AG08395 (cell line): ENCODE data around the gene IGF2BP2.
A peak's percentile ranks its signal among the peaks of the same experiment; 100 is the strongest.

Experiments
- DNase-seq: peaks from one replicate; pipeline ENCODE4 v3.0.0; 2012; ENCODE audit warnings: mixed read lengths, low spot score

The IGF2BP2 gene

GRCh38 chr3:185764163-185764979 is 60.5 kb downstream of the IGF2BP2 start:
- DNase-seq = peak; percentile 25

- DNase-seq = no peak
Measured at GRCh38 chr3:185763347-185764005, 61.4 kb downstream of the IGF2BP2 start.

GRCh38 chr3:185760550-185760949 is 64.3 kb downstream of the IGF2BP2 start:
- peak; percentile 40 for DNase-seq

GRCh38 chr3:185760088-185760487 is 64.8 kb downstream of the IGF2BP2 start:
- DNase-seq = peak; percentile 17

GRCh38 chr3:185759512-185759911 is 65.3 kb downstream of the IGF2BP2 start:
- no peak for DNase-seq

GRCh38 chr3:185758912-185759311 is 65.9 kb downstream of the IGF2BP2 start:
- DNase-seq = no peak

GRCh38 chr3:185757176-185757575 is 67.7 kb downstream of the IGF2BP2 start:
- peak; percentile 25 for DNase-seq

- no peak for DNase-seq
Measured at GRCh38 chr3:185756477-185756876, 68.4 kb downstream of the IGF2BP2 start.

- DNase-seq = no peak
Measured at GRCh38 chr3:185754920-185755319, 69.9 kb downstream of the IGF2BP2 start.

GRCh38 chr3:185753354-185753753 is 71.5 kb downstream of the IGF2BP2 start:
- DNase-seq = no peak

GRCh38 chr3:185750702-185751101 is 74.1 kb downstream of the IGF2BP2 start:
- DNase-seq = no peak

GRCh38 chr3:185750015-185750414 is 74.8 kb downstream of the IGF2BP2 start:
- no peak for DNase-seq

GRCh38 chr3:185746470-185746869 is 78.4 kb downstream of the IGF2BP2 start:
- DNase-seq = no peak

- DNase-seq = peak; percentile 74
Measured at GRCh38 chr3:185744997-185745843, 79.6 kb downstream of the IGF2BP2 start.

- DNase-seq = no peak
Measured at GRCh38 chr3:185741586-185741985, 83.3 kb downstream of the IGF2BP2 start.

- no peak for DNase-seq
Measured at GRCh38 chr3:185740133-185740532, 84.7 kb downstream of the IGF2BP2 start.

GRCh38 chr3:185739264-185739701 is 85.6 kb downstream of the IGF2BP2 start:
- no peak for DNase-seq

- no peak for DNase-seq
Measured at GRCh38 chr3:185737740-185738680, 86.8 kb downstream of the IGF2BP2 start.

GRCh38 chr3:185737020-185737419 is 87.8 kb downstream of the IGF2BP2 start:
- no peak for DNase-seq

- no peak for DNase-seq
Measured at GRCh38 chr3:185734725-185735096, 90.1 kb downstream of the IGF2BP2 start.

- peak; percentile 68 for DNase-seq
Measured at GRCh38 chr3:185733980-185734724, 90.7 kb downstream of the IGF2BP2 start.
